ENCODE measurements around the gene ATG13.

DNA sequence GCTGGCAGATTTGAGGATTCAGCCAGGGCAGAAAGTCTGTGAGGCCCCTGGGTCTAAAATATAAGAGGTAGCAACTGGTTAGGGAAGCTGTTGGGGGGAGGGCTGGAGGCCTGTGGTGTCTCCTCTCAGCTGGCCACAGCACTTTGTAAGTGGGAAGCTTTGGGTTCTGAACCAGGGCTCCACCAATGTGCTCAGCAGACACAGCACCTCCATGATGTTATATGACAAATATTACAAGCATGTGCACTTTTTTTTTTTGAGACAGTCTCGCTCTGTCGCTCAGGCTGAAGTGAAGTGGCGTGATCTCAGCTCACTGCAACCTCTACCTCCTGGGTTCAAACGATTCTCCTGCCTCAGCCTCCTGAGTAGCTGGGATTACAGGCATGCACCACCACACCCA, 75.1 kb downstream of the ATG13 start:
- TF ChIP-seq, protein P1, sequence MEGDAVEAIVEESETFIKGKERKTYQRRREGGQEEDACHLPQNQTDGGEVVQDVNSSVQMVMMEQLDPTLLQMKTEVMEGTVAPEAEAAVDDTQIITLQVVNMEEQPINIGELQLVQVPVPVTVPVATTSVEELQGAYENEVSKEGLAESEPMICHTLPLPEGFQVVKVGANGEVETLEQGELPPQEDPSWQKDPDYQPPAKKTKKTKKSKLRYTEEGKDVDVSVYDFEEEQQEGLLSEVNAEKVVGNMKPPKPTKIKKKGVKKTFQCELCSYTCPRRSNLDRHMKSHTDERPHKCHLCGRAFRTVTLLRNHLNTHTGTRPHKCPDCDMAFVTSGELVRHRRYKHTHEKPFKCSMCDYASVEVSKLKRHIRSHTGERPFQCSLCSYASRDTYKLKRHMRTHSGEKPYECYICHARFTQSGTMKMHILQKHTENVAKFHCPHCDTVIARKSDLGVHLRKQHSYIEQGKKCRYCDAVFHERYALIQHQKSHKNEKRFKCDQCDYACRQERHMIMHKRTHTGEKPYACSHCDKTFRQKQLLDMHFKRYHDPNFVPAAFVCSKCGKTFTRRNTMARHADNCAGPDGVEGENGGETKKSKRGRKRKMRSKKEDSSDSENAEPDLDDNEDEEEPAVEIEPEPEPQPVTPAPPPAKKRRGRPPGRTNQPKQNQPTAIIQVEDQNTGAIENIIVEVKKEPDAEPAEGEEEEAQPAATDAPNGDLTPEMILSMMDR (IDR thresholded peaks at IDR 0.05), result no peak
- no peak for TF ChIP-seq POLR2A (IDR thresholded peaks at IDR 0.05)
